HepG2 (cell line): Measurements from ENCODE around the gene TMEM139. TPM values are rescaled to one million over a fixed set of nuclear protein-coding genes. Genes with fewer than 3 reads are reported as not detected.

ENCODE experiments used
- ATAC-seq: fragments of 200-7000 bp; cut with Tn5 transposase; 3 replicates; pipeline ENCODE4 v1.9.1; 2020; ENCODE audit warnings: mild to moderate bottlenecking, moderate library complexity
- BruUV-seq: library from RNA; stranded (reverse); fragments of 400-500 nt; replicated peaks from 2 replicates; lab custom pipeline; 2021; lab: Mats Ljungman, UMichigan
- CTCF ChIA-PET: fragments of 300-600 bp; formaldehyde crosslinking; extraction: SDS; loops from one replicate; lab custom pipeline; 2021; ENCODE audit warnings: low total read pairs, inconsistent platforms, low intra/inter-chr PET ratio; lab: Yijun Ruan, JAX
- POLR2A ChIA-PET: fragments of 350-600 bp; sonication (Branson Sonifier 250); formaldehyde crosslinking; loops from one replicate; lab custom pipeline; 2020; ENCODE audit warnings: antibody characterized with exemption, inconsistent platforms; lab: Yijun Ruan, JAX
- DNase-seq: peaks from one replicate; pipeline ENCODE4 v3.0.0-alpha.2; 2015; ENCODE audit warnings: low spot score
- FAIRE-seq: peaks from 3 replicates; lab custom pipeline; 2011; peaks lifted over from hg19 to GRCh38; lab: Jason Lieb, UNC
- H2AFZ ChIP-seq: one replicate; pipeline ENCODE4 v1.6.1; 2011; ENCODE audit warnings: low read length, inconsistent platforms
- H3K27ac ChIP-seq: fragments of 300-600 bp; 3 replicates; pipeline ENCODE4 v1.8.0; 2011; ENCODE audit warnings: mixed run types, mild to moderate bottlenecking, mixed read lengths, low read length, inconsistent platforms; ENCODE audit not compliant: insufficient read depth; ENCODE audit errors: extremely low read length
- H3K27me3 ChIP-seq, 2 experiments: fragments of 200-600 bp in 1 of 2; 2 replicates in 1 of 2; 3 replicates in 1 of 2; pipeline versions ENCODE4 v1.6.0 to v1.8.0; 2011; ENCODE audit warnings: low read length in 2 of 2, mild to moderate bottlenecking in 2 of 2, moderate library complexity in 2 of 2, inconsistent platforms in 1 of 2; ENCODE audit not compliant: insufficient read depth in 2 of 2, control insufficient read depth in 1 of 2
- H3K36me3 ChIP-seq, 2 experiments: fragments of 200-600 bp in 1 of 2; replicated peaks in 1 of 2; 2 replicates in 1 of 2; 3 replicates in 1 of 2; pipeline versions ENCODE4 v1.5.1 to v1.8.0; 2011; ENCODE audit warnings: low read length in 2 of 2, inconsistent platforms in 1 of 2; ENCODE audit not compliant: insufficient read depth in 2 of 2, control insufficient read depth in 1 of 2
- H3K4me1 ChIP-seq: 2 replicates; pipeline ENCODE4 v1.5.1; 2012; ENCODE audit warnings: low read length, inconsistent platforms; ENCODE audit not compliant: insufficient read depth
- H3K4me2 ChIP-seq: 2 replicates; pipeline ENCODE4 v1.6.0; 2011; ENCODE audit warnings: low read depth, low read length, inconsistent platforms
- H3K4me3 ChIP-seq, 3 experiments: fragments of 200-600 bp in 1 of 3; sonication (generic), shearing (Covaris generic) in 1 of 3; replicated peaks in 1 of 3; 2 replicates each; pipeline ENCODE4 v1.5.1; 2011 to 2016; ENCODE audit warnings: low read length in 3 of 3, inconsistent platforms in 2 of 3, low read depth in 2 of 3, mild to moderate bottlenecking in 2 of 3, control low read depth in 1 of 3, mixed read lengths in 1 of 3; ENCODE audit not compliant: insufficient read depth in 1 of 3
- H3K79me2 ChIP-seq: one replicate; pipeline ENCODE4 v1.6.1; 2011; ENCODE audit warnings: low read length, inconsistent platforms; ENCODE audit not compliant: insufficient read depth
- H3K9ac ChIP-seq: 2 replicates; pipeline ENCODE4 v1.6.0; 2011; ENCODE audit warnings: mild to moderate bottlenecking, low read depth, low read length, inconsistent platforms; ENCODE audit not compliant: insufficient read depth
- H3K9me3 ChIP-seq: 2 replicates; pipeline ENCODE4 v1.5.1; 2012; ENCODE audit warnings: mild to moderate bottlenecking, low read length
- H4K20me1 ChIP-seq: 2 replicates; pipeline ENCODE4 v1.6.0; 2011; ENCODE audit warnings: inconsistent platforms, mild to moderate bottlenecking, low read length, moderate library complexity; ENCODE audit not compliant: insufficient read depth
- ARID5B ChIP-seq: IDR thresholded peaks from 2 replicates; pipeline ENCODE4 v1.4.0; 2020; ENCODE audit warnings: mild to moderate bottlenecking, missing genetic modification reagents
- DNMT3B ChIP-seq: conservative IDR thresholded peaks from 2 replicates; pipeline ENCODE4 v1.6.1; 2016; ENCODE audit warnings: missing biosample characterization, control low read depth
- ERF ChIP-seq: IDR thresholded peaks from 2 replicates; pipeline ENCODE4 v1.6.1; 2018; ENCODE audit warnings: missing biosample characterization, missing genetic modification reagents
- HOMEZ ChIP-seq: IDR thresholded peaks from 2 replicates; pipeline ENCODE4 v1.6.1; 2016; ENCODE audit warnings: low read depth
- MAFK ChIP-seq, 2 experiments: IDR thresholded peaks in 1 of 2; conservative IDR thresholded peaks in 1 of 2; 2 replicates each; pipeline ENCODE4 v1.6.1; 2011; ENCODE audit warnings: improper control_type of control experiment in 2 of 2, low read length in 2 of 2
- MBD4 ChIP-seq: IDR thresholded peaks from 2 replicates; pipeline ENCODE4 v1.6.1; 2012; ENCODE audit warnings: low read length, inconsistent platforms, borderline replicate concordance
- NFRKB ChIP-seq: fragments of 450-650 bp; IDR thresholded peaks from 2 replicates; pipeline ENCODE4 v1.6.1; 2017
- PAWR ChIP-seq: sonication (generic); formaldehyde crosslinking; IDR thresholded peaks from 2 replicates; pipeline ENCODE4 v1.4.0; 2020; ENCODE audit warnings: missing genetic modification reagents, mild to moderate bottlenecking, borderline replicate concordance
- PHF21A ChIP-seq: sonication (generic); formaldehyde crosslinking; IDR thresholded peaks from 2 replicates; pipeline ENCODE4 v1.5.0; 2020; ENCODE audit warnings: mild to moderate bottlenecking, missing genetic modification reagents
- SCMH1 ChIP-seq: sonication (generic); formaldehyde crosslinking; IDR thresholded peaks from 2 replicates; pipeline ENCODE4 v1.9.0; 2021; ENCODE audit warnings: missing genetic modification reagents, mild to moderate bottlenecking, borderline replicate concordance
- SIN3A ChIP-seq: IDR thresholded peaks from 2 replicates; pipeline ENCODE4 v1.6.1; 2011; ENCODE audit warnings: low read depth, mild to moderate bottlenecking, control low read depth, low read length, borderline replicate concordance
- SMYD3 ChIP-seq: sonication (generic); formaldehyde crosslinking; IDR thresholded peaks from 2 replicates; pipeline ENCODE4 v1.8.1; 2023; ENCODE audit warnings: mild to moderate bottlenecking, missing genetic modification reagents
- SRSF9 ChIP-seq: fragments of 200-400 bp; formaldehyde crosslinking; IDR thresholded peaks from 2 replicates; pipeline ENCODE4 v1.6.1; 2018; ENCODE audit warnings: borderline replicate concordance, mild to moderate bottlenecking, low read depth, low read length; ENCODE audit not compliant: insufficient read depth, poor library complexity, severe bottlenecking
- SUZ12 ChIP-seq: fragments of 150-350 bp; IDR thresholded peaks from 2 replicates; pipeline ENCODE4 v1.6.1; 2014; ENCODE audit warnings: low read depth, low read length
- ZNF280B ChIP-seq: sonication (generic); formaldehyde crosslinking; IDR thresholded peaks from 2 replicates; pipeline ENCODE4 v1.5.0; 2020; ENCODE audit warnings: missing genetic modification reagents, mild to moderate bottlenecking, borderline replicate concordance
- ZNF292 ChIP-seq: sonication (generic); formaldehyde crosslinking; IDR thresholded peaks from 2 replicates; pipeline ENCODE4 v1.8.1; 2022; ENCODE audit warnings: mild to moderate bottlenecking, low read depth, missing genetic modification reagents, borderline replicate concordance
- ZNF354B ChIP-seq: sonication (generic); formaldehyde crosslinking; IDR thresholded peaks from 2 replicates; pipeline ENCODE4 v1.8.0; 2022; ENCODE audit warnings: mild to moderate bottlenecking, missing genetic modification reagents
- ZNF562 ChIP-seq: sonication (generic); formaldehyde crosslinking; IDR thresholded peaks from 2 replicates; pipeline ENCODE4 v1.8.0; 2022; ENCODE audit warnings: missing genetic modification reagents, borderline replicate concordance
- ZNF749 ChIP-seq: sonication (generic); formaldehyde crosslinking; IDR thresholded peaks from 2 replicates; pipeline ENCODE4 v1.8.0; 2022; ENCODE audit warnings: mild to moderate bottlenecking, missing genetic modification reagents, moderate library complexity, borderline replicate concordance
- WGBS: methylation state at CpG from one replicate; pipeline ENCODE4 v1.1.6; 2017; ENCODE audit warnings: low lambda C conversion rate; 5-methylcytosine and 5-hydroxymethylcytosine counted together
- in situ Hi-C: cut with HindIII; loops from 2 replicates; pipeline ENCODE4 v1.10.0; 2017; ENCODE audit warnings: low pct_unique_long_range_greater_than_20kb; ENCODE audit not compliant: extremely low pct_ligation_motif_present
- intact Hi-C: fragments of 100-400 bp; cut with micrococcal nuclease; formaldehyde crosslinking; loops from one replicate; pipeline ENCODE4 v1.10.0; 2022; ENCODE audit not compliant: unreplicated experiment
- polyA plus RNA-seq, 8 experiments: library from polyadenylated mRNA; depleted of rRNA in 3 of 8; stranded (reverse) in 7 of 8; unstranded in 1 of 8; fragments of >200 nt; fragmentation: Illumina TruSeq in 4 of 8; extraction: Trizol in 4 of 8; gene quantifications; 2 replicates each; pipeline versions ENCODE4 v1.2.1 to v1.2.3, GENCODE V29; 2011 to 2016; ENCODE audit warnings: low read depth in 4 of 8, missing spikeins in 1 of 8, mixed read lengths in 1 of 8; ENCODE audit not compliant: insufficient read depth in 1 of 8
- total RNA-seq, 5 experiments: library from RNA; depleted of rRNA; stranded (reverse); fragments of >200 nt; fragmentation: Illumina TruSeq; extraction: Trizol; gene quantifications; 2 replicates each; pipeline ENCODE4 v1.2.3, GENCODE V29; 2016; ENCODE audit warnings: low read depth in 1 of 5

The TMEM139 gene
- total and polyA plus RNA-seq, 2 of the 13 experiments (the other 11 are each of a cell fraction or from before 2014, with no cell fraction given), result 7.9 to 14.0 TPM

- TF ChIP-seq ZNF749 (CRISPR knock-in tag), result no peak
- no peak for TF ChIP-seq ZNF354B (CRISPR knock-in tag)
- no peak for TF ChIP-seq ERF
- no peak for TF ChIP-seq PHF21A (CRISPR knock-in tag)
- no peak for TF ChIP-seq ZNF292
- no peak for TF ChIP-seq MBD4
- TF ChIP-seq MAFK (conservative IDR thresholded peaks at IDR 0.05 in 1 of 2, IDR thresholded peaks at IDR 0.05 in 1 of 2; ENCODE audit: low read length in 2 of 2), result no peak
- TF ChIP-seq PAWR, result no peak
- no peak for TF ChIP-seq NFRKB
- TF ChIP-seq ARID5B (CRISPR knock-in tag), result no peak
These were observed 42.5 kb upstream of the TMEM139 start (continued) for GRCh38 chr7:143242306-143242705.

GRCh38 chr7:143243111-143243510 lies 41.6 kb upstream of the TMEM139 start:
- H3K4me2 ChIP-seq, result peak overlapping the region; percentile 25; the same call in 1 of the 2 replicates
- no peaks in the 10 kb centered on the region for H3K79me2 ChIP-seq
- no peak overlapping the region for H2AFZ ChIP-seq
- WGBS, result 0% methylated on average over 7 of the region's 7 CpGs
- H4K20me1 ChIP-seq, result no peaks in the 10 kb centered on the region
- H3K4me3 ChIP-seq, result no peak overlapping the region
- intact Hi-C loops (no loop called here), in situ Hi-C loops (loop anchor here (5.0 kb wide), 1 partner anchor 59 kb away; no protein-coding TSS in a partner anchor)
- BruUV-seq, result no TSS peak
- ChIA-PET POLR2A (interaction anchor here (2.0 kb wide), 1 partner anchor 20 kb away, joined by 7 read pairs; the partner anchor contains the start of gene GSTK1), CTCF (no interaction called here)
- no peaks in the 10 kb centered on the region for H3K36me3 ChIP-seq
- peaks cover 26% of the 10 kb centered on the region for H3K4me1 ChIP-seq
- no peak overlapping the region for H3K9ac ChIP-seq
- ATAC-seq (no peak), DNase-seq (no peak), FAIRE-seq (no peak)
- no peaks in the 10 kb centered on the region for H3K27me3 ChIP-seq
- H3K27ac ChIP-seq, result no peak overlapping the region
- H3K9me3 ChIP-seq, result no peaks in the 10 kb centered on the region
- no peak for TF ChIP-seq SIN3A
- TF ChIP-seq SUZ12, result no peak
- no peak for TF ChIP-seq ZNF280B
- TF ChIP-seq DNMT3B (CRISPR knock-in tag), result no peak
- TF ChIP-seq HOMEZ (CRISPR knock-in tag), result no peak
- TF ChIP-seq SCMH1, result no peak
- no peak for TF ChIP-seq SRSF9
- TF ChIP-seq ZNF562 (CRISPR knock-in tag), result no peak
- no peak for TF ChIP-seq SMYD3
